ENCODE results near the gene GJB2. TPM values are rescaled to one million over a fixed set of nuclear protein-coding genes. Genes with fewer than 3 reads are reported as not detected.
"Not testable (repeated sequence)": the region's sequence is repeated elsewhere in the genome, so short reads cannot be mapped to it uniquely, and the experiment has no call there.

GJB2 gene
- total and polyA plus RNA-seq, 2 experiments from 2014 or later, result not detected

GRCh38 chr13:20157151-20157796 is 35.5 kb downstream of the GJB2 start:
- Histone ChIP-seq H3F3A (replicated peaks; ENCODE audit: low read depth) (0 out of 2 replicates have a peak, but pooled peaks cover 3% of the 10 kb centered on the region), H3K9me2 (ENCODE audit: insufficient read depth) (no peaks in the 10 kb centered on the region; the same call in 1 of the 2 replicates), H4K20me1 (replicated peaks; ENCODE audit: insufficient read depth) (0 out of 2 replicates have a peak, but pooled peaks cover 4% of the 10 kb centered on the region), H3K79me2 (replicated peaks; ENCODE audit: insufficient read depth) (no peaks in the 10 kb centered on the region), H3K27me3 (ENCODE audit: insufficient read depth) (peaks cover 53% of the 10 kb centered on the region), H2AFZ (no peak overlapping the region), H3K4me1 (ENCODE audit: insufficient read depth) (peaks cover 12% of the 10 kb centered on the region), H3K4me2 (no peak overlapping the region), H3K27ac (ENCODE audit: low read depth) (no peak overlapping the region), H3K36me3 (ENCODE audit: insufficient read depth) (no peaks in the 10 kb centered on the region), H3K4me3 (no peak overlapping the region)
- TF ChIP-seq EZH2phosphoT487 (IDR thresholded peaks at IDR 0.05; ENCODE audit: unreplicated experiment) (no peak), ZNF331 (CRISPR knock-in tag; IDR thresholded peaks at IDR 0.05; ENCODE audit: low read depth) (no peak)
- Mint-ChIP-seq H3K4me3 (no peak overlapping the region), H3K4me1 (peaks cover 4% of the 10 kb centered on the region), H3K27me3 (ENCODE audit: insufficient read depth, low read depth, poor library complexity) (peaks cover 33% of the 10 kb centered on the region), H3K36me3 (ENCODE audit: low read depth) (no peaks in the 10 kb centered on the region; the same call in 2 of the 3 replicates), H3K9me3 (no peaks in the 10 kb centered on the region; the same call in 2 of the 3 replicates), H3K27ac (no peak overlapping the region)
- ATAC-seq (no peak), DNase-seq (ENCODE audit: low spot score) (no peak)

- peaks cover 47% of the 10 kb centered on the region for H3K27me3 ChIP-seq (ENCODE audit: insufficient read depth)
- no peak overlapping the region for H3K4me3 Mint-ChIP-seq
- H3K27me3 Mint-ChIP-seq (ENCODE audit: insufficient read depth, low read depth, poor library complexity), result peaks cover 27% of the 10 kb centered on the region
Measured at GRCh38 chr13:20156702-20157101, 36.0 kb downstream of the GJB2 start.

GRCh38 chr13:20153290-20153689 is 39.4 kb downstream of the GJB2 start:
- not testable (repeated sequence) for H2AFZ ChIP-seq; H3K27ac ChIP-seq (ENCODE audit: low read depth); ATAC-seq; H3K4me1 Mint-ChIP-seq; H3K4me3 ChIP-seq; H3K4me1 ChIP-seq (ENCODE audit: insufficient read depth); H3K79me2 ChIP-seq (replicated peaks; ENCODE audit: insufficient read depth); H3K27me3 Mint-ChIP-seq (ENCODE audit: insufficient read depth, low read depth, poor library complexity); H3F3A ChIP-seq (replicated peaks; ENCODE audit: low read depth); H3K9me3 Mint-ChIP-seq; H3K36me3 Mint-ChIP-seq (ENCODE audit: low read depth); H4K20me1 ChIP-seq (replicated peaks; ENCODE audit: insufficient read depth); H3K36me3 ChIP-seq (ENCODE audit: insufficient read depth); H3K9me2 ChIP-seq (ENCODE audit: insufficient read depth); H3K27ac Mint-ChIP-seq; H3K4me2 ChIP-seq; H3K4me3 Mint-ChIP-seq; DNase-seq (ENCODE audit: low spot score)
- peaks cover 13% of the 10 kb centered on the region for H3K27me3 ChIP-seq (ENCODE audit: insufficient read depth)

More at GRCh38 chr13:20156702-20157101, 36.0 kb downstream of the GJB2 start:
- TF ChIP-seq POLR2AphosphoS5 (IDR thresholded peaks at IDR 0.05; ENCODE audit: low read depth) (no peak), CTCF (conservative IDR thresholded peaks at IDR 0.05; ENCODE audit: low read depth in 2 of 2) (no peak), EZH2phosphoT487 (IDR thresholded peaks at IDR 0.05; ENCODE audit: unreplicated experiment) (no peak), ZNF331 (CRISPR knock-in tag; IDR thresholded peaks at IDR 0.05; ENCODE audit: low read depth) (no peak), NANOG (IDR thresholded peaks at IDR 0.05; ENCODE audit: borderline replicate concordance) (no peak), STAT1 (IDR thresholded peaks at IDR 0.05; ENCODE audit: unreplicated experiment) (no peak), ZNF114 (CRISPR knock-in tag; IDR thresholded peaks at IDR 0.05) (no peak), CREB1 (CRISPR knock-in tag; IDR thresholded peaks at IDR 0.05; ENCODE audit: low read depth) (no peak)
- H4K20me1 ChIP-seq (replicated peaks; ENCODE audit: insufficient read depth), result 0 out of 2 replicates have a peak, but pooled peaks cover 4% of the 10 kb centered on the region
- H3F3A ChIP-seq (replicated peaks; ENCODE audit: low read depth), result 0 out of 2 replicates have a peak, but pooled peaks cover 2% of the 10 kb centered on the region
- no peak overlapping the region for H3K4me2 ChIP-seq
- H3K27ac Mint-ChIP-seq, result no peak overlapping the region
- H3K79me2 ChIP-seq (replicated peaks; ENCODE audit: insufficient read depth), result no peaks in the 10 kb centered on the region
- H3K36me3 ChIP-seq (ENCODE audit: insufficient read depth), result no peaks in the 10 kb centered on the region
- H3K27ac ChIP-seq (ENCODE audit: low read depth), result no peak overlapping the region
- H3K4me1 ChIP-seq (ENCODE audit: insufficient read depth), result peaks cover 9% of the 10 kb centered on the region
- H3K9me3 Mint-ChIP-seq, result no peaks in the 10 kb centered on the region; the same call in 2 of the 3 replicates
- ATAC-seq, result no peak
- no peak overlapping the region for H3K4me3 ChIP-seq
- H3K4me1 Mint-ChIP-seq, result peaks cover 4% of the 10 kb centered on the region
- H3K36me3 Mint-ChIP-seq (ENCODE audit: low read depth), result no peaks in the 10 kb centered on the region; the same call in 2 of the 3 replicates
- no peaks in the 10 kb centered on the region; the same call in 1 of the 2 replicates for H3K9me2 ChIP-seq (ENCODE audit: insufficient read depth)
- H2AFZ ChIP-seq, result no peak overlapping the region
- no peak for DNase-seq (ENCODE audit: low spot score)
